HG03097 (cell line): Measurements from ENCODE around the gene NUDT14.

Experiments
- ATAC-seq: cut with Tn5 transposase; IDR thresholded peaks from one replicate; pipeline ENCODE4 v1.9.1; 2021; ENCODE audit not compliant: unreplicated experiment, low FRiP score

The NUDT14 gene

GRCh38 chr14:105161964-105162668 lies 19.0 kb downstream of the NUDT14 start:
- ATAC-seq, result no peak

DNA sequence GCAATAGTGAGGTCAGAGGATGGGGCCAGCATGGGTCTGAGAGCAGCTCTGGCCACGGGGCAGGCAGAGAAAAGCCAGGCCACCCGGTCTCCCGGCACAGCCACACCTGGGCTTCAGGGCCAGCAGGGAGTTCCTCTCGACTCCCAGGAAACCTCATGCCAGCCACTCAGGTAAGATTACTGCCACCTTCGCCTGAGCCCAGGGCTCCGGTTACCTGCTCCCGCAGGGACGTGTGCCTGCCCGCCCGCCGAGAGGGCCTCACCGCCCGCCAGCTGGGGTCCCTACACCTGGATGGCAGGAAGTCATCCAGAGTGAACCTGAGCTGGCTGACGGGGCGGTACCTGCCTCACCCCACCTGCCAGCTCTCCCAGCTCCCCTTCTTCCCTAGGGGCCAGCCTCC lies 19.8 kb downstream of the NUDT14 start:
- no peak for ATAC-seq

DNA sequence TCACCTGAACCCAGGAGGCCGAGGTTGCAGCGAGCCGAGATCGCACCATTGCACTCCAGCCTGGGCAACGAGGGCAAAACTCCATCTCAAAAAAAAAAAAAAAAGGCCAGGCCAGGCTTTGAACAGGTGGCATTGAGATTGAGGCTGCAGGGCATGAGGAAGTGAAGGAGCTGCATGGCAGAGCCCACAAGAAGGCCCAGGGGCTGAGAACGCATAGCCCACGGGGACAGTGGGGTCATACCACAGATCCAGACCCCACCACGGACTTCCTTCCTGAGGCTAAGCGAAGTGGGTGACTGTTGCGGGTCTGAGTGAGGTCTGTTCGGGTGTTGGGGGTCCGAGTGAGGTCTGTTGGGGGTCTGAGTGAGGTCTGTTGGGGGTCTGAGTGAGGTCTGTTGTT lies 20.3 kb downstream of the NUDT14 start:
- ATAC-seq, result no peak

GRCh38 chr14:105159344-105159743 lies 21.8 kb downstream of the NUDT14 start:
- no peak for ATAC-seq

DNA sequence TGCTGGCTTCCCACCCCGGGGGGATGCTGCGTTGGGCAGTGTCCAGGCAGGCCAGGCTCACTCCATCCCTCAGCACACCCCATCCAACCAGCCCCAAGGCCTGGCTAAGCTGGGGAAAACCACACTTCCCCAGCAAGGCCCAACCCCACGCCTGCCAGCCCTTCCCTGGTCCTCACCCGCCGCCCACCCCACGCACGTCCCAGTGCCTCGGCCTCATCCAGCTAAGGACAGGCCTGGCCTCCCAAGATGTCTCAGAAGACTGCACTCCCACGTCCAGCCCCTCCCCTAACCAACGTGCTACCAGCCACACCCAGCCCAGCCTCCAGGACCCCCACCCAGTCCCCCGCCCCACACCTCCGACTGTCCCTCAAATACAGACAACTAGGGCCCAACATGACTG lies 22.3 kb downstream of the NUDT14 start:
- no peak for ATAC-seq

DNA sequence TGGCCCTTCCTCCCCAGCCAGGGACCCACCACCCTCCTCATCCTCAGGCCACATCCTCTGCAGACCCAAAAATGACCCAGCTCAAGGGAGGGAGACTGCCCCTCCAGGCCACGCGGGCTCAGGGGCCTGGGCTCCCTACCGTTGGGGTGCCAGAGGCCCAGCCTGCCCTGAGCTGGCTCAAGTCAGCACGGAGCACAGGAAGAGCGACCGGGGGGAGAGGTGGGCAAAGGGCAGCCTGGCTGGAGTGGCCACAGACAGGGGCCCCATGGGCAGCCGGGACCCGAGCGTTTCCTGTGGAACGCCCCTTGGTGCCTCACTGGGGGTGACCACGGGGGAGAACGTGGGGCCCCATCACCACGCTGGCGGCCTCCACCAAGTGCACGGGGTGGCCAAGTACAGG lies 23.2 kb downstream of the NUDT14 start:
- no peak for ATAC-seq

DNA sequence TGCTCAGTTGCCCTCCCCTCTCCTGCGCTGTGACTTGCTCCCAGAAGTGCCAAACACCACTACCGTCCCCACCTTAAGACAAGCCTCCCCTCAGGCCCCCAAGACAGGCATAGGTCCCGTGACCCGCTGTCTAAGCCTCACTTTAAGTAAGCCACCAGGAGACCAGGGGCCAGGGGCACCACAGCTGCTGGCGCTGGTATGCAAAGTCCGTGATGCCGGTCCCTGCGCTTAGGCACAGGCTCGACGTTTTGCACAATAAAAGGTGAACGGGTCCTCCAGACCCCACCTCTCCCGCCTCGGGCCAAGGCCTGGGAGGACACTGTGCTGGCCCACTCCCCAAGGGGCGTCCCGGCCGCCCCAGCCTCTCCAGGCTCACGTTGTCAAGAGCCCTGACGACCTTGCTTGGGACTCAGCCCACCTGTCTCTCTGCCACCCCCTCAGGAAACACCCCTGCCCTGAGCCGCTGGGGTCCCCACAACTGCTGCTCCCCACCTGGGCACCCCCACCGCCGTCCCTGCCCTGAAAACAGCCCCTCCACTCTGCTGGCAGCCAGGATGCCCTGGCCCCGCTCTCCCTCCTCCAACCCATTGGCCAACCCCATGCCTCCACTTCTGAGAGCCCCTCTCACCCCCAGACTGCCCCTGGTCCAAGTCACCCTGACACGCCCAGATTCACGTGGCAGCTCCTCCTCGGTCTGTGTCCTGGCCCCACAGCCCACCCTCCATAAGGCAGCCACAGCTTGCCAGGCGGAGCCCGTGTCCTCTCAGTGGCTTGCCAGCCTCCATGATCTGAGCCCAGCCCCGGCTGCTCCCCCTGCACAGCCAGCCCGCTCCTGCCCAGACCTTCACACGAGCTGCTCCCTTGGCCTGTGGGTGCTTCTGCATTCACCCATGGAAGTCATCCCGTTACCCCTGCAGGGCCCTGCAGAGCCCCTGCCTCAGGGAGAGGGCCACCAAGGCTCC lies 24.4 kb downstream of the NUDT14 start:
- ATAC-seq, result no peak

DNA sequence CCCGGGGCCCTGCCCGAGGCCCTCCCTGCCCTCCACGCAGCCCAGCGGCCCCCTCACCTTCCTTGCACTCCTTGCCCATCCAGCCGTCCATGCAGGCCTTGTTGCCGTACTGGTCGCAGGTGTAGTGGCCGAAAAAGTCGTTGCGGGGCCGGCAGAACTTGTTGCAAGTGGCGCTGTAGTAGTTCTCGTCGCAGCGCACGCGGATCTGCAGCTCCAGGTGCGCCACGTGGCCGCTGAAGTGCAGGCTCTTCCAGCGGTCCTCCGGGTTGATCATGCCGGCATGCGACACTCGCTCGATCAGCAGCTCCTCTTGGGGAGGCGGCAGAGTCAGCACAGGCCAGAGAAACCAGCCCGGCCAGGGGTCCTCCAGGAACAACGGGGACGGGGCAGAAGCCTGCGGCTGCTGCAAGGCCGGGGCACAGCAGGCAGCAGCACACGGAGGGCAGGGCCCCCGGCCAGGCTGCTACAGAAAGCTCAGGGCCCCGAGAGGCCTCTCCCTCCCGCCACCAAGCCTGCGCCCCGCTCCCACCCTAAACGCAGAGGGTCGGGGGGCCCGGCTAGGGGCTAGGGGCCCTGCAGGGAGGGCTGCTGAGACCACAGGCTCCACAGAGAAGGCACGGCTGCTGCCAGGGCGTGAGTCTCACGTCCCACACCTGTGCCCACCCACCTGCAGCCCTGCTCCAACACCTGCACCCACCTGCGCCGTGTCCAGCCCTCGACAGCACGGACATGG lies 25.3 kb downstream of the NUDT14 start:
- ATAC-seq, result no peak

- ATAC-seq, result no peak
Measured at GRCh38 chr14:105155071-105155651, 26.0 kb downstream of the NUDT14 start.

GRCh38 chr14:105154476-105154871 lies 26.6 kb downstream of the NUDT14 start:
- ATAC-seq, result no peak

DNA sequence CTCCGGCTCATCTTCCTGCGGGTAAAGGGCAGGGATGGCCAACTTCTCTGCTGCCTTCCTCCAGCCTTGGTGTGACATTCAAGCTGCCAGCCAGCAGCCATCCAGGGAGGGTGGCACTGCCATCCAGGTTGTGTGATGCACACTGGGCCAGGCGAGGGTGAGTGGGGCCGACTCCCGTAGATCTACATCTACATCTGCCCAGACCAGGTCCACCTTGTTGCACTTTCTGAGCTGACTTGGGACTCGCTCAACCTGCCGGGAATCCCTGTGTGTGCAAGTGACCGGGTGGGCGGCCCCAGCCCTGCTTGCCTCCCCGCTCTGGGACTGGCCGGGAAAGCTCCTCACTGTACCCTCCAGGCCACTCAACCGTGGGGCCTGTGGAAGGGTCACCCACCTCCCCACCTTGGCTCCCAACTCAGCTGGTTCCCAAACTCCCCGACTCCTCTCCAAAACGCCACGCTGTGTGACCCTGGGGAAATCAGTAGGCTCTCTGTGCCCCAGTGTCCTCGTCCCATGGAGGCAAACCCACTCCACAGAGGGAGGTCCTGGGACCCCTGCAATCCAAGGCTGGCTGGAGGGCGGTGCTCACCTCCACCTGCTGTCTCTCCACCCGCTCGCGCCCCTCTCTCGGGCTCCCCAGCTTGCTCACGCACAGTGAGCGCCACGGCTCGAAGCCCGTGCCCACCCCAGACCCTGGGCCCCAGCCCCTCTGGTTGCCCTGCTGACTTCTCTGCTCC lies 27.2 kb downstream of the NUDT14 start:
- ATAC-seq, result no peak

- no peak for ATAC-seq
Measured at GRCh38 chr14:105153331-105153731, 27.8 kb downstream of the NUDT14 start.

DNA sequence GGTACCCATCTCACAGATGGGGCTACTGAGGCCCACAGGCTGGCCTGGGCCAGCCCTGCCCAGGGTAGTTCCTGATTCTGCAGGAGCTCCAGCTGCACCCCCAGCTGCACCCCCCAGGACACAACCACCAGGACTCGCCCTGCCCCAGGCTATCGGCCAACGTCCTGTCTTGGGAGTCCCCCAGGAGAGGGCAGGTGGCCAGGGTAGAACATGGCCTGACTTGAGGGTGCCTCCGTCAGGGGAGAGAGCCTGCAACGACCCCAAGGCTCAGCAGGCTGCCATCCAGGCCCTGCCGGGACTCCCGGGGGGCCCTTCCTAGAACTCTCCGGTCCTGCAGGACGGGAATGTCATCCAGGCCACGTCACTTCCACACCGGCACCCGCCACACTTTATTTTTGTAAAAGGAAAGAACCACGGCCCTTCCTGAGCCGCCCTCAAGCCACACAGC lies 28.3 kb downstream of the NUDT14 start:
- no peak for ATAC-seq

- ATAC-seq, result no peak
Measured at GRCh38 chr14:105151838-105152793, 29.0 kb downstream of the NUDT14 start.

DNA sequence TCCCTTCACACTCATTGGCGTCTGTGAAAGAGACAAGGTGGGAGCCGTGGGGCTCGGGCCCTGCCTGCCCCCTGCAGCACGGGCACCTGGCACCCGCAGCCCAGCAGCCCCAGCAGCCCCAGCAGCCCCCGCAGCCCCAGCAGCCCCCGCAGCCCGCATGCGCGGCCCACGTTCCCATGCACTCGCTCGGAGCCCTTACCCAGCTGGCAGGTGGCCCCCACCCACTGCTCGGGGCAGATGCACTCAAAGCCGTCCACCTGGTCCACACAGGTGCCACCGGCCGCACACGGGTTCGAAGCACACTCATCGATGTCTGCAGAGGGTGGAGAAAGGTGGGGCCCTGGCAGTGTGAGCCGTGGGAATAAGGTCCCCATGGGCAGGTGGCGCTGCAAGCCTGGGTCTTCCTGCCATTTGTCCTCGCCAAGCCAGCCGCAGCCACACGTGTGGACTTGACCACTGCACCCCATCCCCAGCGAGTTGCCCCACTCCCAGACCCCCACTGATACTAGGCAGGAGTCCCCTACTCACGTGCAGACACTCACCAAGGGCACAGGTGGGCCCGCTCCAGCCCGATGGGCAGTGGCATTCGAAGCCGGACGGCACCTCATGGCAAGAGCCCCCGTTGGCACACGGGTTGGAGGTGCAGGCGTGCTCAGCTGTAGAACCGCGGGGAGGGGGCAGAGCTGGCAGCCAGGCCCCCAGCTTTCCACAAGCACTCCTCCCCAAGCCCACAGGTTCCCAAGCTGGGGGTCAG lies 29.9 kb downstream of the NUDT14 start:
- ATAC-seq, result no peak

- ATAC-seq, result no peak
Measured at GRCh38 chr14:105150368-105151083, 30.6 kb downstream of the NUDT14 start.

DNA sequence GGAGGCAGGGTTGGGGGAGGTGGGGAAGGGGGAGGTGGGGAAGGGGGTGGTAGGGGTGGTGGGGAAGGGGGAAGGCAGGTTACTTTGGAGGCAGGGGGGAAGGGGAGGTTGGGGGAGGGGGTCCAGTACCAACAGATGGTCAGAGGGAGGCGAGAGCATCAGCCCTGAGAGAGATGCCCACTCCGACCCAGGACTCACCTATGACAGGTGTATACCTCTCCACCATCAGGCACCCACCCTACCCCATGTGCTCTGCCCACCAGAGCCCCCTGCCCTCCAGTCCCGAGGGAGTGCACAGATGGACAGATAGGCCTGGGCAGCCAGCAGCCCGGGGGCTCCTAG lies 31.1 kb downstream of the NUDT14 start:
- ATAC-seq, result no peak
